Measurements from ENCODE around the gene PRPF19. TPM values are rescaled to one million over a fixed set of nuclear protein-coding genes. Genes with fewer than 3 reads are reported as not detected.

The PRPF19 gene
- total RNA-seq, 4 donors from 2014 or later: 35.7 to 63.0 (median 57.1) TPM

GRCh38 chr11:60952742-60953170, 46.4 kb upstream of the PRPF19 start:
- Histone ChIP-seq H3K36me3 (peaks cover 0 to under 1% (median 0%) of the 10 kb centered on the region in 4 donors), H3K9me3 (no peaks in the 10 kb centered on the region), H3K27me3 (no peaks in the 10 kb centered on the region), H3K27ac (replicated peaks in 1 of 4) (peak overlapping the region; percentile 82 to 86 (median 85)), H3K4me3 (peak overlapping the region; percentile 57 to 66 (median 59)), H3K4me1 (peaks cover 11 to 56% (median 45%) of the 10 kb centered on the region in 4 donors)
- WGBS: 58% methylated on average over 2 of the region's 3 CpGs
- TF ChIP-seq CTCF (IDR thresholded peaks at IDR 0.05) (no peak), POLR2A (IDR thresholded peaks at IDR 0.05; ENCODE audit: low read depth) (no peak), POLR2AphosphoS5 (IDR thresholded peaks at IDR 0.05) (no peak), EP300 (IDR thresholded peaks at IDR 0.05) (no peak)
- DNase-seq (ENCODE audit: extremely low spot score): no peak
- intact Hi-C loops (cut with DNase I): no loop called here

- no peaks in the 10 kb centered on the region for H3K9me3 ChIP-seq
- TF ChIP-seq POLR2AphosphoS5 (IDR thresholded peaks at IDR 0.05): peak; percentile 29 to 48
- no peak for TF ChIP-seq POLR2A (IDR thresholded peaks at IDR 0.05; ENCODE audit: low read depth)
- no peak for TF ChIP-seq CTCF (IDR thresholded peaks at IDR 0.05)
- TF ChIP-seq EP300 (IDR thresholded peaks at IDR 0.05): no peak
- no peaks in the 10 kb centered on the region for H3K27me3 ChIP-seq
- H3K4me1 ChIP-seq: peaks cover 11 to 53% (median 50%) of the 10 kb centered on the region in 4 donors
- intact Hi-C loops (cut with DNase I): no loop called here
- H3K36me3 ChIP-seq: peaks cover 0 to 6% (median 0%) of the 10 kb centered on the region in 4 donors
- peak within 1 kb of the TSS; percentile 82 to 86 (median 85) for H3K27ac ChIP-seq (replicated peaks in 1 of 4)
- no peak for DNase-seq (ENCODE audit: extremely low spot score)
- WGBS: 13% methylated on average over 22 of the region's 23 CpGs
- peak within 1 kb of the TSS; percentile 57 to 66 (median 59) for H3K4me3 ChIP-seq
These were observed 45.7 kb upstream of the PRPF19 start, which contains the start of gene SLC15A3 for GRCh38 chr11:60951904-60952741. Gene SLC15A3, minus strand, starts transcription at chr11:60952176. Its CDS starts 625 bp downstream, at chr11:60951551.

GRCh38 chr11:60951606-60951903, 45.2 kb upstream of the PRPF19 start:
- Histone ChIP-seq H3K27ac (replicated peaks in 1 of 4) (peak overlapping the region; percentile 82 to 86 (median 85)), H3K9me3 (no peaks in the 10 kb centered on the region), H3K27me3 (no peaks in the 10 kb centered on the region), H3K4me3 (peak overlapping the region; percentile 57 to 66 (median 59)), H3K36me3 (peaks cover 0 to 9% (median 2%) of the 10 kb centered on the region in 4 donors), H3K4me1 (peaks cover 11 to 55% (median 49%) of the 10 kb centered on the region in 4 donors)
- WGBS: 18% methylated on average over 8 of the region's 8 CpGs
- no peak for DNase-seq (ENCODE audit: extremely low spot score)
- intact Hi-C loops (cut with DNase I): no loop called here
- TF ChIP-seq CTCF (IDR thresholded peaks at IDR 0.05) (no peak), POLR2A (IDR thresholded peaks at IDR 0.05; ENCODE audit: low read depth) (no peak), EP300 (IDR thresholded peaks at IDR 0.05) (no peak), POLR2AphosphoS5 (IDR thresholded peaks at IDR 0.05) (no peak)

- 15% methylated on average over 7 of the region's 86 CpGs for WGBS
- DNase-seq (ENCODE audit: extremely low spot score): no peak
These were observed 44.7 kb upstream of the PRPF19 start for GRCh38 chr11:60950933-60951605.

More at GRCh38 chr11:60950933-60951605, 44.7 kb upstream of the PRPF19 start:
- TF ChIP-seq POLR2AphosphoS5 (IDR thresholded peaks at IDR 0.05): no peak
- TF ChIP-seq POLR2A (IDR thresholded peaks at IDR 0.05; ENCODE audit: low read depth): no peak
- TF ChIP-seq CTCF (IDR thresholded peaks at IDR 0.05): no peak
- TF ChIP-seq EP300 (IDR thresholded peaks at IDR 0.05): no peak
- Histone ChIP-seq H3K9me3 (no peaks in the 10 kb centered on the region), H3K36me3 (peaks cover 0 to 14% (median 7%) of the 10 kb centered on the region in 4 donors), H3K4me1 (peaks cover 11 to 60% (median 49%) of the 10 kb centered on the region in 4 donors), H3K4me3 (peak overlapping the region; percentile 57 to 66 (median 59)), H3K27me3 (no peaks in the 10 kb centered on the region), H3K27ac (replicated peaks in 1 of 4) (peak overlapping the region; percentile 82 to 86 (median 85))
- intact Hi-C loops (cut with DNase I): no loop called here

Measured in esophagus muscularis mucosa (tissue), 4 donors.